HTERT RPE-1 (cell line): ENCODE data around the gene PTTG2.
"Not testable (repeated sequence)": the region's sequence is repeated elsewhere in the genome, so short reads cannot be mapped to it uniquely, and the experiment has no call there.

ENCODE experiments used
- in situ Hi-C: fragments of 300-500 bp; cut with MboI; formaldehyde crosslinking; loops from 4 replicates; pipeline ENCODE4 v1.14.3; 2020; ENCODE audit warnings: low sequenced_read_pairs

The PTTG2 gene

GRCh38 chr4:37953620-37954293, 6.4 kb upstream of the PTTG2 start:
- in situ Hi-C loops: no loop called here

- in situ Hi-C loops: no loop called here
Observed at GRCh38 chr4:37956941-37957340, 3.3 kb upstream of the PTTG2 start.

- in situ Hi-C loops: no loop called here
Observed at GRCh38 chr4:37958932-37959331, 1.3 kb upstream of the PTTG2 start.

GRCh38 chr4:37960679-37961450, 667 bp downstream of the PTTG2 start:
- in situ Hi-C loops: no loop called here

- in situ Hi-C loops: no loop called here
Observed at GRCh38 chr4:37964734-37965457, 4.7 kb downstream of the PTTG2 start.

- in situ Hi-C loops: no loop called here
Observed at GRCh38 chr4:37966044-37966443, 5.8 kb downstream of the PTTG2 start.

- in situ Hi-C loops: no loop called here
Observed at GRCh38 chr4:37967736-37968135, 7.5 kb downstream of the PTTG2 start.

- in situ Hi-C loops: no loop called here
Observed at GRCh38 chr4:37968747-37969146, 8.5 kb downstream of the PTTG2 start.

GRCh38 chr4:37970702-37971101, 10.5 kb downstream of the PTTG2 start:
- in situ Hi-C loops: no loop called here

GRCh38 chr4:37971202-37971601, 11.0 kb downstream of the PTTG2 start:
- in situ Hi-C loops: no loop called here

- in situ Hi-C loops: no loop called here
Observed at GRCh38 chr4:37973441-37973840, 13.2 kb downstream of the PTTG2 start.

- in situ Hi-C loops: not testable (repeated sequence)
Observed at GRCh38 chr4:37975321-37975822, 15.2 kb downstream of the PTTG2 start.

- in situ Hi-C loops: no loop called here
Observed at GRCh38 chr4:37976507-37976906, 16.3 kb downstream of the PTTG2 start.

- in situ Hi-C loops: no loop called here
Observed at GRCh38 chr4:37976991-37977470, 16.8 kb downstream of the PTTG2 start.

GRCh38 chr4:37977471-37978247, 17.5 kb downstream of the PTTG2 start:
- in situ Hi-C loops: no loop called here

GRCh38 chr4:37978248-37978924, 18.2 kb downstream of the PTTG2 start:
- in situ Hi-C loops: no loop called here

- in situ Hi-C loops: no loop called here
Observed at GRCh38 chr4:37980246-37980645, 20.0 kb downstream of the PTTG2 start.

GRCh38 chr4:37981425-37981824, 21.2 kb downstream of the PTTG2 start:
- in situ Hi-C loops: no loop called here

GRCh38 chr4:37981844-37982720, 21.9 kb downstream of the PTTG2 start:
- in situ Hi-C loops: no loop called here
